Adrenal gland (tissue), 12 donors: ENCODE data around the gene RNF40. TPM values are rescaled to one million over a fixed set of nuclear protein-coding genes. Genes with fewer than 3 reads are reported as not detected.

Experiments
- DNase-seq, 7 donors: peaks; one replicate each; pipeline ENCODE4 v3.0.0-alpha.2; 2019 to 2020
- H3K27ac ChIP-seq, 5 donors: fragments of 200-600 bp; sonication (generic) in 4 of 5; 1 replicate in 3 of 5; 2 replicates in 2 of 5; pipeline versions ENCODE4 v1.5.1 to v1.8.0; 2016 to 2020; ENCODE audit warnings: mild to moderate bottlenecking in 1 of 5
- H3K27me3 ChIP-seq: fragments of 200-600 bp; 2 replicates; pipeline ENCODE4 v1.8.0; 2021
- H3K36me3 ChIP-seq, 2 donors: fragments of 200-600 bp; replicated peaks in 1 of 2; 1 replicate in 1 of 2; 2 replicates in 1 of 2; pipeline versions ENCODE4 v1.5.1 to v1.8.0; 2018 to 2022
- H3K4me1 ChIP-seq, 2 donors: fragments of 200-600 bp; replicated peaks in 1 of 2; 1 replicate in 1 of 2; 2 replicates in 1 of 2; pipeline versions ENCODE4 v1.5.1 to v1.8.0; 2018 to 2021
- H3K4me3 ChIP-seq, 4 donors: fragments of 200-600 bp; sonication (generic) in 3 of 4; one replicate each; pipeline ENCODE4 v1.5.1; 2016 to 2018
- H3K9me3 ChIP-seq, 3 donors: fragments of 200-600 bp; sonication (generic) in 1 of 3; replicated peaks in 1 of 3; 1 replicate in 2 of 3; 2 replicates in 1 of 3; pipeline versions ENCODE4 v1.5.1 to v1.8.0; 2016 to 2021
- CTCF ChIP-seq, 6 experiments: fragments of 450-650 bp in 4 of 6; fragments of 200-600 bp in 2 of 6; sonication (generic) in 1 of 6; IDR thresholded peaks; 1 replicate in 5 of 6; 2 replicates in 1 of 6; pipeline versions ENCODE4 v1.5.1 to v1.8.0; 2016 to 2021; ENCODE audit warnings: antibody characterized with exemption in 6 of 6, mild to moderate bottlenecking in 2 of 6, moderate library complexity in 1 of 6
- POLR2A ChIP-seq, 2 donors: fragments of 450-650 bp; IDR thresholded peaks; one replicate each; pipeline ENCODE4 v1.6.1; 2017; ENCODE audit warnings: antibody characterized with exemption in 2 of 2, mild to moderate bottlenecking in 2 of 2, moderate library complexity in 1 of 2
- WGBS, 4 donors: extraction: QIAGEN DNeasy Blood & Tissue Kit in 2 of 4; methylation state at CpG; one replicate each; pipeline versions ENCODE4 v1.1.5 to v1.1.7; 2013 to 2017; 5-methylcytosine and 5-hydroxymethylcytosine counted together
- intact Hi-C, 2 donors: fragments of 100-400 bp; cut with DNase I; formaldehyde crosslinking; loops; one replicate each; pipeline versions ENCODE4 v1.14.1 to v1.15.0; 2022 to 2023
- polyA plus RNA-seq, 3 donors: library from polyadenylated mRNA; stranded (reverse); fragments of 200-250 nt in 2 of 3; fragments of 350-450 nt in 1 of 3; fragmentation: Illumina TruSeq in 1 of 3; extraction: RNeasy Lipid Tissue Mini Kit (QIAGEN cat#74804) in 1 of 3; gene quantifications; one replicate each; pipeline ENCODE4 v1.2.3, GENCODE V29; 2013 to 2014
- total RNA-seq, 9 donors: library from RNA; depleted of rRNA in 4 of 9; stranded (reverse); fragments of >200 nt in 4 of 9; fragments of 120-200 nt in 1 of 9; fragmentation: NEBNext Ultra II Directional in 1 of 9; extraction: Animal tissue kit (Norgen Biotek cat#: 25700) in 1 of 9; gene quantifications; one replicate each; pipeline versions ENCODE4 v1.1.0 to v1.2.4, GENCODE V29; 2013 to 2023
- donor health status: healthy with polysubstance abuse.
- donor health status: Bipolar disorder and iron deficiency.
- donor health status: DM: yes; HTN: yes; CAD: no.
- donor health status: DM: no; HTN: no; CAD: no.
- donor health status: DM: no; HTN: no; CAD: no.
- donor health status: DM: yes; HTN: yes; CAD: no.

The RNF40 gene
- total and polyA plus RNA-seq, 12 donors = 86.9 to 164 (median 114) TPM

GRCh38 chr16:30771726-30772125 lies 9.6 kb downstream of the RNF40 start:
- no peak for DNase-seq
- TF ChIP-seq POLR2A (IDR thresholded peaks at IDR 0.05) = no peak
- no peak for TF ChIP-seq CTCF (IDR thresholded peaks at IDR 0.05)

GRCh38 chr16:30773826-30774225 lies 11.7 kb downstream of the RNF40 start:
- no peaks in the 10 kb centered on the region for H3K9me3 ChIP-seq
- peaks cover 0 to 61% of the 10 kb centered on the region in 2 donors for H3K36me3 ChIP-seq
- H3K27me3 ChIP-seq = no peaks in the 10 kb centered on the region
- TF ChIP-seq CTCF (IDR thresholded peaks at IDR 0.05) = no peak
- TF ChIP-seq POLR2A (IDR thresholded peaks at IDR 0.05) = no peak
- H3K27ac ChIP-seq = no peak overlapping the region
- 82 to 94% (median 87%) methylated on average over 10 to 14 of the region's 14 CpGs for WGBS, 4 donors
- H3K4me1 ChIP-seq = peaks cover 4 to 20% of the 10 kb centered on the region in 2 donors
- intact Hi-C loops = no loop called here
- DNase-seq = no peak
- no peak overlapping the region for H3K4me3 ChIP-seq

More at GRCh38 chr16:30771726-30772125, 9.6 kb downstream of the RNF40 start:
- peaks cover 4 to 18% of the 10 kb centered on the region in 2 donors for H3K4me1 ChIP-seq
- no peaks in the 10 kb centered on the region for H3K27me3 ChIP-seq
- no peaks in the 10 kb centered on the region for H3K9me3 ChIP-seq
- H3K27ac ChIP-seq = no peak overlapping the region
- peaks cover 0 to 82% of the 10 kb centered on the region in 2 donors for H3K36me3 ChIP-seq
- 85 to 92% (median 88%) methylated on average over 7 to 14 of the region's 14 CpGs for WGBS, 4 donors
- no peak overlapping the region for H3K4me3 ChIP-seq
- intact Hi-C loops = no loop called here

- Histone ChIP-seq H3K4me1 (peaks cover 4 to 20% of the 10 kb centered on the region in 2 donors), H3K36me3 (peaks cover 0 to 54% of the 10 kb centered on the region in 2 donors), H3K27ac (peak overlapping the region in 4 of 5 donors; percentile 74 to 93 (median 84)), H3K9me3 (no peaks in the 10 kb centered on the region), H3K4me3 (peak overlapping the region in 2 of 4 donors; percentile 40 to 70), H3K27me3 (no peaks in the 10 kb centered on the region)
- intact Hi-C loops = no loop called here
- WGBS, 4 donors = 48 to 94% (median 54%) methylated on average over 3 to 8 of the region's 8 CpGs
- DNase-seq = peak in 1 of 7 donors; percentile 29
- TF ChIP-seq CTCF (IDR thresholded peaks at IDR 0.05) = no peak
- TF ChIP-seq POLR2A (IDR thresholded peaks at IDR 0.05) = no peak
These were observed 12.4 kb downstream of the RNF40 start for GRCh38 chr16:30774367-30775130.

- Histone ChIP-seq H3K27me3 (no peaks in the 10 kb centered on the region), H3K36me3 (peaks cover 0 to 48% of the 10 kb centered on the region in 2 donors), H3K27ac (peak overlapping the region in 4 of 5 donors; percentile 74 to 93 (median 84)), H3K9me3 (no peaks in the 10 kb centered on the region), H3K4me3 (peak overlapping the region; percentile 18 to 70 (median 32)), H3K4me1 (peaks cover 4 to 20% of the 10 kb centered on the region in 2 donors)
- 8 to 12% (median 10%) methylated on average over 11 to 15 of the region's 15 CpGs; no CpG with 5 or more reads in 1 of the 4 donors for WGBS, 4 donors
- no peak for DNase-seq
- TF ChIP-seq POLR2A (IDR thresholded peaks at IDR 0.05) = no peak
- TF ChIP-seq CTCF (IDR thresholded peaks at IDR 0.05) = no peak
- intact Hi-C loops = no loop called here
These were observed 12.9 kb downstream of the RNF40 start for GRCh38 chr16:30775131-30775391.
